Activated CD4-positive, alpha-beta T cell treated with anti-CD3 and anti-CD28 coated beads, Interleukin-2, amount 50 U/mL, for 4 hours (primary cell): ENCODE data around the gene SIN3A.
"Not testable (repeated sequence)": the region's sequence is repeated elsewhere in the genome, so short reads cannot be mapped to it uniquely, and the experiment has no call there.

ENCODE experiments used
- DNase-seq, 2 experiments: peaks; one replicate each; pipeline ENCODE4 v3.0.0-alpha.2; 2020

The SIN3A gene

DNA sequence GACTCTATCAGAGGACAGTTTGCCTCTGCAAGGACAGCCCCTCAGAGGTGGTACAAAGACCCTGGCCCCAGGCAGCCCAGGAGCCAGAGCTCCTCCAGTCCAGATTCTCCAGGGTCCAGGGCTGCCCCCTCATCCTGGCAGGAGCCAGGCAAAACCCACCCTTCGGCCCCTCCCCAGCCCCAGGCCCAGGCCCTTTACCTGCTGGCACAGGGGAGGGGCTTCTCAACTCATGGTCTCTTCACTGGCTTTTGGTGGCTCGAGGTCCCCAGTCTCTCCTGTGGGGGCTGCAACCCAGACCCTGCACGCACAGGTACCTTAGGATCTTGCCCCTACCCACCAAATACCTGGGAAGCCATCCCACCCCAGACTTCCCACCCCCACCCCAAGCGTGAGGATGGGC is 96.1 kb downstream of the SIN3A start:
- no peak for DNase-seq

DNA sequence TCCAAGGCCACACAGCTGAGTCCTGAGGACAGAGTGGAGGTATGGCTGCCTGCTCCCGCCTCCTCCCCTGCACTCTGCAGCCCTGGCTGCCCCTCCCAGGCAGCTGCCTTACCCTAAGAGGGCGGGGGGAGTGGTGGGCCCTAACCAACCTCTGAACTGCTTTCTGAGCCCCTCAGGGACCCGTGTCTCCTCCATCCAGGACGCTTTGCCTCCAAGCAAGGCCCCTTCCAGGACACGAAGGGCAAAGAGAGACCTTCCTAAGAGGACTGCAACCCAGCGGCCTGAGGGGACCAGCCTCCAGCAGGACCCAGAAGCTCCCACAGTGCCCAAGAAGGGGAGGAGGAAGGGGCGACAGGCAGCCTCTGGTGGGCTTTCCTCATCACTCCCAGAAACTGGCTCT is 97.0 kb downstream of the SIN3A start:
- no peak for DNase-seq

DNA sequence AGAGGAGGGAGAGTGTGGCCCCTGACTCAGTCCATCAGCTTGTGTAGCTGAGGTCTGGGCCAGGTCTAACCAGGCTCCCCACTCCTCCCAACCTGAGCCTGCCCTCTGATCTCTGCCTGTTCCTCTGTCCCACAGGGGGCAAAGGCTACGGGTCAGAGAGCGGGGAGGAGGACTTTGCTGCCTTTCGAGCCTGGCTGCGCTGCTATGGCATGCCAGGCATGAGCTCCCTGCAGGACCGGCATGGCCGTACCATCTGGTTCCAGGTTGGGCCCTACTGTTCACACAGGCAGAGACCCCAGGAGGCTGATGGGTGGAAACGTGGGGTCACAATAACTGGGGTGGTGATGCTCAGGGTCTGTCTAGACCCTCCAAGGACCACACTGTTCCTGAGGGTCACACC is 97.9 kb downstream of the SIN3A start:
- DNase-seq: no peak

DNA sequence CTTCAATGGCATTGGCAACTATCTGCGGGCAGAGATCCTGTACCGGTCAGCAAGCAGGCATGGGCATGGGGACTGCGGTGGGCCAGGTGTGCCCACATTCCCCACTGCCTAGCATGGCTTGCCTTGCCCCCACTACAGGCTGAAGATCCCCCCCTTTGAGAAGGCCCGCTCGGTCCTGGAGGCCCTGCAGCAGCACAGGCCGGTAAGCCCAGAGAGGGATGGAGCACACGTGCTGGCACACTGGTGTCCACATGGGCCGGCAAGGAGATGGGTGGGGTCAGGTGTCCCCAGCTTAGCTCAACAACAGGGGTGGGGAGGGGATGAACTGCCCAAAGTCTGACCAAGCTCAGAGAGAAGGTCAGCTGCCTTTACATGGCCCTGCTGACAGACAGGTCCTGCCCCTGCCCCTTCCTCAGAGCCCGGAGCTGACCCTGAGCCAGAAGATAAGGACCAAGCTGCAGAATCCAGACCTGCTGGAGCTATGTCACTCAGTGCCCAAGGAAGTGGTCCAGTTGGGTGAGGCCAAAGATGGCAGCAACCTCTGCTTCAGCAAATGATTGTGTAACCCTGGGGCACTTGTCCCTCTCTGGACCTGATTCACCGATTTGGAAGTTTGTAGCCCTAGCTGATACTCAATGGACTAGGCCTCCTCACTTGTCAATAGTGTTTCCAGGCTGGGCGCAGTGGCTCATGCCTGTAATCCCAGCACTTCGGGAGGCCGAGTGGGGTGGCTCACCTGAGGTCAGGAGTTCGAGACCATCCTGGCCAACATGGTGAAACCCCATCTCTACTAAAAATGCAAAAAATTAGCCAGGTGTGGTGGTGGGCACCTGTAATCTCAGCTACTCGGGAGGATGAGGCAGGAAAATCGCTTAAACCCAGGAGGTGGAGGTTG is 99.1 kb downstream of the SIN3A start:
- DNase-seq: no peak

DNA sequence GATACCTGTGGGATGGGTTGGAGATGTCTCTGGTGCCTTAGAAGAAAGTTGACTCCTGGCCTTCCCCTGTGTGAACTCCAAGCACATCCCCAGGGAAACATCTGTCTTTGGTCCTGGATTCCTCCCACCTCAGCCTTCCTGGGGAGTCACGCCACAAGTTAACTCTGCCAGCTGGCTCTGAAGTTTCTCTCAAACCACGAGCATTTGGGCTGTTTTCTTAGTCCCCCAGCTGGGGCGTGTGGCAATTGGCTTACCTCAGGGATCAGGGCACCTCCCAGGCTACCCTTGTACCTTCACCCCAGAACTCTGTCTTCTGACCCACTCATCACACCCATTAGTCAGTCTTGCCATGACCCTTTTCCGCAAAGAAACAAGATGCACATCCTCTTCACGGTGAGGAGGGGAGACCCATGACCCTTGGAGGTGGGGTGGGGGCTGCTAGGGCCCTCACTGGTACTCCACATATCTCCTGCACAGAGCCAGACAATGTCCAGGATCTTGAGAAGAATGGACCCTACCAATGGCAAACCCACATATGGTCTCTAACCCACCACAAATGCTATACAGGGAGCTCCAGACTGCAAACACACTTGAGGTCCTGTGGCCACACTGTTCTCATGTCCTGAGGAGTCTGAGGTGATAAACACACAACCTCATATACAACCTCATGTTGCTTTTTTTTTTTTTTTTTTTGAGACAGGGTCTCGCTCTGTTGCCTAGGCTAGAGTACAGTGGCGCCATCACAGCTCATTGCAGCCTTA is 100.7 kb downstream of the SIN3A start:
- DNase-seq: no peak

DNA sequence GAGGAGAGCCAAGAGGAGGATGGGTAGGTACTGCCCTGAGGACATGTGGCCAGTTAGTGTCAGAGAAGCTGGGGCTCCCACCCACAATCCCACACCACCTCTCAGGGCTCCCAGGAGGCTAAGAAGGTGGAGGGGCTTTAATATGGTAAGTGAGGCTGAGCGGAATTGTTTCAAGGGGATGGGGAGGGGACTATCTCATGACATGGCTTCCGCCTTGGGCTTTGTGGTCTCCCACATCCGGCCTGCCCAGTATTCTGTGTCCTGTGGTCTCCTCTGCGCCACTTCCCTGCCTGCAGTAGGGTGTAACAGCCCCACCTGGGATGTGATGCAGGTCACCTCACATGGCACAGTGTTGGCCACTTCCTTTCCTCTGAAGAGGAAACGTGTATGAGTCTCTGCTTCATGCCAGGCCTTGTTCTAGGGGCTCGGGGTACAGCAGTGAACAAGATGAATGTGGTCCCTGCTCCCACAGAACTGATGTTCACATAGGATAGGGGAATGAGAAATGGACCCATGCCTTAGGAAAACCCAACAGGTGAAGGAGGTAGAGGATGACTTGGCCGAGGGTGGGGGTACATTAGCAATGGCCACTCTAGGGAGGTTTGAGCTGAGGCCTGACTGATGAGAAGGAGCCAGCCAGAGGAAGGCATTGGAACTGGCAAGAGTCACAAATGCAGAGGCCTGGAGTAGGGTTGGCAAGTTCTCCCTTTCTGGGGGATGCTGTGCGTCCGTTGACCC is 101.5 kb downstream of the SIN3A start:
- peak; percentile 20 to 32 for DNase-seq

DNA sequence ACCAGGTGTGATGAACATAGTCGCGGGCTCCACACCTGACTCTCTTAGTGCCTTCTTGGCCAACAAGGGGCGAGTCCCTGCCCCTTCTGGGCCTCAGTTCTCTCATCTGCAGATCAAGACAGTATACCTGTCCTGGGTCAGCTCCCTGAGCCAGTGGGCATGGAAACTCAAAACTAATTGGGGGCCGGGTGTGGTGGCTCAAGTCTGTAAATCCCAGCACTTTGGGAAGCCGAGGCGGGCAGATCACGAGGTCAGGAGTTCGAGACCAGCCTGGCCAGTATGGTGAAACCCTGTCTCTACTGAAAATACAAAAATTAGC is 102.2 kb downstream of the SIN3A start:
- not testable (repeated sequence) for DNase-seq

DNA sequence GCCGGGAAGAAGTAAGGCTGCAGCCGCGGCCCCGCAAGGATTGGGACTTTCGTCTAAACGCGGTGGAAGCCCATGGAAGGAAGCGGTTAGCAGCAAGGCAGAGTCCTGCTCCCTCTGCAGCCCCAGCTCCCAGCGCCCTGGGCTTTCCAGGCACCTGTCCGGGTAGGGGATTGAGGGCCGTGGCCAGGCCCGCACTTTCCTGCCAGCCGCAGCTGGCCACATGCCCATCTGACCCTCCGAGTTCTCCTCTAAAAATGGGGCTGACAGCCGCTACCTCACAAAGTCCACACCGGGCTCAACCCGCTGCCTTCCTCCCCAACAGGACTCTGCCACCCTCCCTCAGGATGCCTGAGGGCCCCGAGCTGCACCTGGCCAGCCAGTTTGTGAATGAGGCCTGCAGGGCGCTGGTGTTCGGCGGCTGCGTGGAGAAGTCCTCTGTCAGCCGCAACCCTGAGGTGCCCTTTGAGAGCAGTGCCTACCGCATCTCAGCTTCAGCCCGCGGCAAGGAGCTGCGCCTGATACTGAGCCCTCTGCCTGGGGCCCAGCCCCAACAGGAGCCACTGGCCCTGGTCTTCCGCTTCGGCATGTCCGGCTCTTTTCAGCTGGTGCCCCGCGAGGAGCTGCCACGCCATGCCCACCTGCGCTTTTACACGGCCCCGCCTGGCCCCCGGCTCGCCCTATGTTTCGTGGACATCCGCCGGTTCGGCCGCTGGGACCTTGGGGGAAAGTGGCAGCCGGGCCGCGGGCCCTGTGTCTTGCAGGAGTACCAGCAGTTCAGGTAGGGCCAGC is 102.7 kb downstream of the SIN3A start:
- no peak for DNase-seq

DNA sequence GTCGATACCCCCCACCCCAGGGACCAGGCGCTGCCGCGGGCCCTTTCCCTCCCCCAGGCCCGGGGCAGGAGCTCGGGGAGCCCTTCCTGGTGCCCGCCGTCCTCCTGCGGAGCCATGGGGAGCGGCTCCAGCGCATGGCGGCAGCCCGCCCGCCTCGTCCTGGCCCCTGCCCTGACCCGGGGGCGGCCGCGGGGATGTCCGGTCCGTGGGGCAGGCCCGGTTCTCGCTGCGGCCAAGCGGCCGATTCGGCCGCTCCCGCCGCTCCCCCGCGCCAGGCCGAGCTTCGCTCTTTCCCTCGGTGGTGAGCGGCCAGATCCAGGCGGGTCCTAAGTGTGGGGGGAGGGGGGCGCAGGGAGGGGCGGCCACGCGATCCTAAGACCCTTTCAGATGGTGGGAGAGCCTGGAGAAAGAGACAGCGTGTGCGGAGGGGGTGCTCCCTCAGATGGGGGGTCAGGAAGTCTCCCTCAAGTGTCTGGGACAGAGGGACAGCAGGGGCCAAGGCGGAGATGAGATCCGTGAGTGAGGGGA is 103.4 kb downstream of the SIN3A start:
- no peak for DNase-seq

DNA sequence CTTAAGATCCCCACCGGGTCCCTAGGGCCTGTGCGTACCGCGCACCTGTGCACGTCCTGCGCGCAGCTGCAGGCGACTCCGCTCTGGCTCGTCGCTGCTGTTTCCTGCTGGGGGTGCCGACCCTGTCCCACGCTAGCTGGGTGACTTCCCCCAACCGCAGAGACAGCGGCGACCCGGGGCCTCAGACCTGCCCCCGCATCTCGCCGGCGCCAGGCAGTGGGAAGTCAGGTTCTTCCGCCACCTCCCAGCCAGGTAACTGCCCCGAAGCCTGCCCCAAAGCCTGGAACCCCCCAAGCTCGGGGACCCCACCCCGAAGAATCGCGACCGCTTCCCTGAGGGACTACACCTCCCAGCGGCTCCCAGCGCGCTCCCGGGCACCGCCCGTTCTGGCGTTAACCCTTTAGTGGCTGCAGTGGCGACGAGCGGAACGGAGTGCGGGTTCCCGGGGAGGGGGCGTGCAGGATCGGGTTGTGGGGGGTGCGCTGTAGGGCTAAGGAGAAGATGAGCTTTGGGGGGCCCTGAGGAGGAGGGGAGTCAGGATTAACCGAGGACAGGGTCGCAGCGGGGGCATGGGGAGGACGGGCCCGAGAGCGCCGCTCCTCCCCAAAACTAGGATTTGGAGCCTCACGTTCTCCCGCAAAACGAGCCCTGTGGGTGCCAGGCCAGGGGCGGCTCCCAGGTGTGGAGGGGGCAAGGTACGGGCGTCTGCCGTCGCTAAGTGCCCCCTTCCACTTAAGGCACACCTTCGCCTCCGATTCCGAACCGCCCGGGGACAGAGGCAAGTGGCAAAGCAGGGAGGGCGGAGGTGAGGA is 104.1 kb downstream of the SIN3A start:
- DNase-seq: peak; percentile 35 to 45

DNA sequence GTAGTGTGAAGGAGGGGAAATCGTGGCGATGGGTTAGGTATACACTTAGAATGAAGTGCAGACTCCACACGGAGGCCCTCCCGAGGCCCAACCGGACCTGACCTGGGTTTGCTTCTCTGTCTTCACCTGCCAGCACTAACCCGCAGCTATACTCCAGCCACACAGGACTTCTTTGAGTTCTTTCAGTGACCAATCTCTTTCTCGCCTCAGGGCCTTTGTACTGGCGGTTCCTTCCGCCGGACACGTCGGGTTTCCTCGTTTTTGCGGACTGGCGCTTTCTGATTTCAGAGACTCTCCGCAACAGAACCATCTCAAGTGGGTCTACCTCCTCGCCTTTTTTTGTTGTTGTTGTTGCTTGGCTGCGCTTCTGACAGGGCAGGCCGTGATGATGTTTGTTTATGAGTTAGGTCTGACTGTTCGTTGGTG is 104.7 kb downstream of the SIN3A start, which contains the start of gene NEIL1:
Gene NEIL1 (plus strand): TSS at position 244 of the 426 bp plus-strand sequence. CDS start 1,867 bp downstream, outside the sequence.
- DNase-seq: no peak

DNA sequence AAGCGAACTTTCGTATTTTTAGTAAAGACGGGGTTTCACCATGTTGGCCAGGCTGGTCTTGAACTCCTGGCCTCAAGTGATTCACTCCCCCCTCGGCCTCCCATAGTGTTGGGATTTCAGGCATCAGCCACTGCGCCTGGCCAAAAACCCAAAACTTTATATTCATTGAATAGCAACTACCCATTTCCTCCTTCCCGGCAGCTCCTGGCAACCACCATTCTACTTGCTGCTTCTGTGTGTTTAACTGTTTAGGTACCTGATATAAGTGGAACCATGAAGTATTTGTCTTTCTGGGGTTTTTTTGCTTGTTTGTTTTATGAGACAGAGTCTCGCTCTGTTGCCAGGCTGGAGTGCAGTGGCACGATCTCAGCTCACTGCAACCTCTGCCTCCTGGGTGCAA is 107.5 kb downstream of the SIN3A start:
- not testable (repeated sequence) for DNase-seq

DNA sequence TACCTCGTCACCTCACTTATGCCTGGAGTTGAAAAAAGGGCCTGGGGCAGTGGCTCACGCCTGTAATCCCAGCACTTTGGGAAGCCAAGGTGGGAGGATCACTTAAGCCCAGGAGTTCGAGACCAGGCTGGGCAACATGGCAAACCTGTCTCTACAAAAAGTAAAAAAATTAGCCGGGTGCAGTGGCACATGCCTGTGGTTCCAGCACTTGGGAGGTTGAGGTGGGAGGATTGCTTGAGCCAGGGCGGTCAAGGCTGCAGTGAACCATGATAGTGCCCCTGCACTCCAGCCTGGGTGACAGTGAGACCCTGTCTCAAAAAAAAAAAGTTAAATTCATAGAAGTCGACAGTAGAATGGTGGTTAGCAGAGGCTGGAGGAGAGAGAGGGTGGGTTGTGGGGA is 109.3 kb downstream of the SIN3A start:
- DNase-seq: no peak

DNA sequence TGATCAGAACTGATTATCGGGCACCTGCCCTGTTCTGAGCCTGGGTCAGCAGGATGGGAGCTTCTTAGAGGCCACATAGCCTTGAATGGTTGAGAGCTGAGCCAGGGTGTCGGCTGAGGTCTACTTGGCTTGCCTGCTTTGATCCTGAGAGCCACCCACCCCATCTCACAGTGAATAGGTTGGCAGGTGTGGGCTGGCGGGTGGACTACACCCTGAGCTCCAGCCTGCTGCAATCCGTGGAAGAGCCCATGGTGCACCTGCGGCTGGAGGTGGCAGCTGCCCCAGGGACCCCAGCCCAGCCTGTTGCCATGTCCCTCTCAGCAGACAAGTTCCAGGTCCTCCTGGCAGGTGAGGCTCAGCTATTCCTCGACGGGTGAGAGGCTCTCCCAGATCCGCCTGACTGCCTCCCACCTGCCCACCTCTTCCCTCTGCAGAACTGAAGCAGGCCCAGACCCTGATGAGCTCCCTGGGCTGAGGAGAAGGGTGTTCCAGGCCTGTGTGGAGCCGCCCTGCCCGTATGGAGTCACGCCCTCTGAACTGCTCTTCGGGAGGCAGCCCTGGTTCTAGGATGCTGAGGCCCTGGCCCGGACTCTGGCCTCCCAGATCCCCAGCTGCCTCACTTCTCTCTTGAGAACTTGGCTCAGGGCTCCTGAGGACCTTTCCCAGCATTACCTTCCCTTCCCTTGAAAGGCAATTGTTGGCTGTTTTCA is 111.8 kb downstream of the SIN3A start:
- no peak for DNase-seq

DNA sequence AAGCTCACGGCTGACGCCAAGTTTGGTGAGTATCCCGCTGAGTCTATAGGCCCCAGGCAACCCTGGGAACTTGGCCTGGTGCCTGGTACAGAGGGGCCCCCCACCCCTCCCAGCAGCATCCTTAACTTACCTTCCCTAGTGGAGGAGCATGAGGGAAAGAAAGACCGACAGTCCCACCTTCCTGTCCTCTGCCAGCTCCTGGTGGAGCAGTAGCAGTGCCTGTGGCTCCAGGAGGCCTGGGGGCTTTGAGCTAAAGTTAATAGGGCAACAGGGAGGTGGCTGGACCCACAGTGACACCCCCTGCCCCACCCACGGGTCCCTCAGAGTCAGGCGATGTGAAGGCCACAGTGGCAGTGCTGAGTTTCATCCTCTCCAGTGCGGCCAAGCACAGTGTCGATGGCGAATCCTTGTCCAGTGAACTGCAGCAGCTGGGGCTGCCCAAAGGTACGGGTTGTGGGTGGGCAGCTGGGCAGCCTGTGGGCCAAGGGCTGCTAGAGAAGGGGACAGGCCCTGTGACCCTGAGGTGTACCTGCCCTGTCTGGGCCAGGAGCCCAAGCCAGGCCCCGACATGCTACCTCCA is 112.7 kb downstream of the SIN3A start:
- no peak for DNase-seq

DNA sequence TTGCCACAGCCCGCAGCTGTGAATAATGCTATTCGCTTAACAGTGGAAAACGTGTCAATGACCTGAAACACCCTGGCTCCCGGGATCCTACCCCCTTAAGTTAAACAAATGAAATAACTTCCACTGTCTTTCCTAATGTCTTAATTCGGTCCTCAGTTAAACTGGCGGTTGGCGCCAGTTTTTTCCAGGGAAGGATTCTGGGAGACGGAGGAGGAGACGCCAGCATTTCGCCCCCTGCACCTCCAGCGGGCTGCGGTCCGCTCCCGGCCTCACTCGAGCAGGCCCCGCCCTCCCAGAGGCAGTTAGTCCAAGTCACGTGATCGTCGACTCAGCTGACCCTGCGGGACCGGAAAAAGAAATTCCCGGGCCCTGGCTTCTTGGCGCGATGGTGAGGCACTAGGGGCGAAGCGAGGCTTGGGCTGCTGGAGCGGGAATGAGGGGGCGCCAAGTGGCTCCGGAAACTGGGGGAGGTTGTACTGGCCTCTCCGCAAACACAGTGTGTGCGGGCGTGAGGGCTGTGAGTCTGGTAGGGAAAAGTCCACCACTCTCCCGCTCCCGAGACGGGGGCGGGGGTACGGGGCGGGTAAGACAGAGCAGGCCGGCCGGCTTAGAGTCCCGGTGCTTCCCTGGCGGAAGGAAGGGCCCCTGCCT is 115.7 kb downstream of the SIN3A start, which contains the start of gene COMMD4:
Gene COMMD4 (plus strand): TSS at position 359 of the 651 bp plus-strand sequence. CDS start 27 bp downstream, at position 386.
- peak; percentile 51 to 52 for DNase-seq

DNA sequence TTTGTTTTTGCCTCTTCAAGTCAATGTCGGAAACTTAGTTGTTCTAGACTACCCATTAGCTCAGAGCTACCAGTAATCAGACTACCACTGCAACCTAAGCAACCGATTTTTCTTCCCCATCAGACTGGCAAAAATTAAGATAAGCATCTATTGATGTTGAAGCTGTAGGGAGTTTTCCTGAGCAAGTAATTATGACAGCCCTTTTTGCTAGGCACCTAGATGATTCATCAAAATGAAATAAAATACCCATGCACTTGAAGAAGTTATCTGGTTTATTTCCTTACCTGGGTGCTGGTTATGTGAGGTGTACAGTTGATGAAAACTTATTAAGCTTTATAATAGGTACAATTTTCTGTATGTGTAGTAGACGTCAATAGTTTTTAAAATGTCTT is 116.2 kb downstream of the SIN3A start:
- no peak for DNase-seq

DNA sequence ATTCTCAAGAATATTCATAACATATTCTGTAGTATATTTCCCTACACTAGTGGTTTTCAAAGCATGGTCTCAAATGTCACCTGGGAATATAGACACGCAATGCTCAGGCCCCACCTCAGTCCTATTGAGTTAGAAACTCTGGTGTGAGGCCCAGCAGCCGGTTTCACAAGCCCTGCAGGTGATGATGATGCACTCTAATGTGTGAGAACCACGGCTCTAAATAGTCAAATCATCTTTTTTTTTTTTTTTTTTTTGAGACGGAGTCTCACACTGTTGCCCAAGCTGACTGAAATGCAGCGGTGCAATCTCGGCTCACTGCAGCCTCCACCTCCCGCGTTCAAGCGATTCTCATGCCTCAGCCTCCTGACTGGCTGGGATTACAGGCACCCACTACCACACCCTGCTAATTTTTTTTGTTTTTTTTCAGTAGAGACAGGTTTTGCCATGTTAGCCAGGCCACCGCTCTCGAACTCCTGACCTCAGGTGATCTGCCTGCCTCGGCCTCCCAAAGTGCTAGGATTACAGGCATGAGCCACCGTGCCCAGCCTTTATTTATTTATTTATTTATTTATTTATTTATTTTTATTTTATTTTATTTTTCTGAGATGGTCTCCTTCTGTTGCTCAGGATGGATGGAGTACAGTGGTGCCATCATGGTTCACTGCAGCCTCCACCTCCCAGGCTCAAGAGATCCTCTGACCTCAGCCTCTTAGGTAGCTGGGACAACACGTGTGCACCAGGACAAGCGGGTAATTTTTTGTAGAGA is 117.7 kb downstream of the SIN3A start:
- not testable (repeated sequence) for DNase-seq

DNA sequence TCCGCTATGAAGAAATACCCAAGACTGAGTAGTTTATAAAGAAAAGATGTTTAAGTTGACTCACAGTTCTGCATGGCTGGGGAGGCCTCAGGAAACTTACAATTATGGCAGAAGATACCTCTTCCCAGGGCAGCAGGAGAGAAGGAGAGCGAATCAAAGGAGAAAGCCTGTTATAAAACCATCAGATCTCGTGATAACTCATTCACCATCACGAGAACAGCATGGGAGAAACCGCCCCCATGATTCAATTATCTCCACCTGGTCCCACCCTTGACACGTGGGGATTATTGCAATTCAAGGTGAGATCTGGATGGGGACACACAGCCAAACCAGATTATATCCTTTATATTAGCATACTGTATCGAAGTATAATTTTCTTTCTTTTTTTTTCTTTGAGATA is 119.4 kb downstream of the SIN3A start:
- DNase-seq: not testable (repeated sequence)
